CD1c-positive myeloid dendritic cell (primary cell): ENCODE data around the gene CCDC112.

Experiments
- DNase-seq: peaks from one replicate; pipeline ENCODE4 v3.0.0-alpha.2; 2016; ENCODE audit errors: extremely low spot score

CCDC112 gene

GRCh38 chr5:115317320-115317719, 20.9 kb upstream of the CCDC112 start:
- no peak for DNase-seq

GRCh38 chr5:115313632-115314031, 17.2 kb upstream of the CCDC112 start:
- no peak for DNase-seq

GRCh38 chr5:115313052-115313451, 16.6 kb upstream of the CCDC112 start:
- DNase-seq, result no peak

- peak; percentile 73 for DNase-seq
These were observed 13.4 kb upstream of the CCDC112 start for GRCh38 chr5:115309751-115310370.

GRCh38 chr5:115308815-115309214, 12.4 kb upstream of the CCDC112 start:
- no peak for DNase-seq

GRCh38 chr5:115306011-115306536, 9.6 kb upstream of the CCDC112 start:
- DNase-seq, result no peak

- no peak for DNase-seq
These were observed 8.0 kb upstream of the CCDC112 start for GRCh38 chr5:115304496-115304895.

GRCh38 chr5:115298811-115299210, 2.4 kb upstream of the CCDC112 start:
- no peak for DNase-seq

- DNase-seq, result no peak
These were observed 577 bp upstream of the CCDC112 start for GRCh38 chr5:115297031-115297430.

GRCh38 chr5:115295777-115296123, 704 bp downstream of the CCDC112 start:
- no peak for DNase-seq

- no peak for DNase-seq
These were observed 5.1 kb downstream of the CCDC112 start for GRCh38 chr5:115291397-115291796.

- peak; percentile 49 for DNase-seq
These were observed 7.3 kb downstream of the CCDC112 start for GRCh38 chr5:115289104-115289503.

GRCh38 chr5:115284021-115284420, 12.4 kb downstream of the CCDC112 start:
- no peak for DNase-seq

- DNase-seq, result no peak
These were observed 14.3 kb downstream of the CCDC112 start for GRCh38 chr5:115282131-115282530.

- DNase-seq, result peak; percentile 62
These were observed 21.9 kb downstream of the CCDC112 start for GRCh38 chr5:115274584-115274983.

GRCh38 chr5:115272297-115272958, 24.0 kb downstream of the CCDC112 start:
- DNase-seq, result no peak

- peak; percentile 70 for DNase-seq
These were observed 25.0 kb downstream of the CCDC112 start for GRCh38 chr5:115271295-115272050.

- no peak for DNase-seq
These were observed 28.8 kb downstream of the CCDC112 start for GRCh38 chr5:115267617-115268016.

GRCh38 chr5:115265220-115265619, 31.2 kb downstream of the CCDC112 start:
- DNase-seq, result no peak

- DNase-seq, result no peak
These were observed 31.7 kb downstream of the CCDC112 start for GRCh38 chr5:115264786-115265185.

GRCh38 chr5:115263078-115263380, 33.4 kb downstream of the CCDC112 start:
- DNase-seq, result no peak

- DNase-seq, result peak; percentile 82
These were observed 34.0 kb downstream of the CCDC112 start, which contains the start of gene PGGT1B for GRCh38 chr5:115262321-115263077. TSS of gene PGGT1B (minus strand) at chr5:115262877. CDS start at chr5:115262851, 26 bp downstream.
